Kidney epithelial cell (primary cell): Measurements from ENCODE around the gene LRRN2. TPM values are rescaled to one million over a fixed set of nuclear protein-coding genes. Genes with fewer than 3 reads are reported as not detected.

Experiments
- DNase-seq: peaks from one replicate; pipeline ENCODE4 v3.0.0-alpha.2; 2010; ENCODE audit warnings: low read depth
- H3K27me3 ChIP-seq: 2 replicates; pipeline ENCODE4 v1.6.0; 2011; ENCODE audit warnings: low read length; ENCODE audit not compliant: control insufficient read depth, insufficient read depth
- H3K36me3 ChIP-seq: 2 replicates; pipeline ENCODE4 v1.5.1; 2011; ENCODE audit warnings: low read length; ENCODE audit not compliant: control insufficient read depth, insufficient read depth
- H3K4me3 ChIP-seq: 2 replicates; pipeline ENCODE4 v1.5.1; 2011; ENCODE audit warnings: low read depth, mild to moderate bottlenecking, control low read depth, low read length
- total RNA-seq: library from RNA; depleted of rRNA; stranded (reverse); fragments of >200 nt; gene quantifications from 2 replicates; pipeline ENCODE4 v1.2.3, GENCODE V29; 2015
- TF ChIP-seq, protein P1 (sequence below): IDR thresholded peaks from 2 replicates; pipeline ENCODE4 v1.5.1; 2011; ENCODE audit warnings: mild to moderate bottlenecking, moderate library complexity, low read length, control low read depth, inconsistent platforms; ENCODE audit not compliant: insufficient read depth, poor library complexity, severe bottlenecking

LRRN2 gene
- total RNA-seq, 1 donor from 2014 or later = 7.6 TPM

DNA sequence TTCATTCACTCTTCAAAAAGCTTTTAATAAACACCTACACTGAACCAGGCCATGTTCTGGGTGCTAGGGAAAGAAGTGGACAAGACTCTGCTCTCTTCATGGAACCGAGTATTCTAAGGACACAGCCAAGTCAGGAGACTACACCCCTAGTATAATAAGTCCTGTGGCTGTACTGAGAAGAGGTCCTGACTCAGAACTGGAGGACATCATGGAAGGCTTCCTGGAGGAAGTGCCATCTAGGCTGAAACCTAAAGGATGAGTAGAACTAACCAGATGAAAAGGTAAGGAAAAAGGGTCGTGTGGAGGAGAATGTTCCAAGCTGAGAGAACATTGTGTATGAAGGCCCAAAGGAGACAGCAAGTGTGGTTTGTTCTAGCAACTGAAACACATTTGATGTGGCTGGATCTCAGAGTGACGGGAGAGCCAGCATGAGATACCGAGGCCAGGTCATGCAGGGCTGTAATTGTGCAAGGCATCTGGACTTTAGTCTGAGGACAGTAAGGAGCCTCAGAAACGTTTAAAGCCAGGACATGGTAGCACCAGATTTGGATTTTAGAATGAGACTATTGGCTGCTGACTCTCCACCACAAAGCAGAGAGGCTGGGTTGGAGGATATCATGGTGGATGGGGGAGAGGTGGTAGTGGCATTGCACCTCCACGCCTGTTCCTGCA lies 82.5 kb downstream of the LRRN2 start:
- DNase-seq = no peak
- Histone ChIP-seq H3K36me3 (no peaks in the 10 kb centered on the region), H3K27me3 (peaks cover under 1% of the 10 kb centered on the region), H3K4me3 (no peak overlapping the region)
- TF ChIP-seq, protein P1, sequence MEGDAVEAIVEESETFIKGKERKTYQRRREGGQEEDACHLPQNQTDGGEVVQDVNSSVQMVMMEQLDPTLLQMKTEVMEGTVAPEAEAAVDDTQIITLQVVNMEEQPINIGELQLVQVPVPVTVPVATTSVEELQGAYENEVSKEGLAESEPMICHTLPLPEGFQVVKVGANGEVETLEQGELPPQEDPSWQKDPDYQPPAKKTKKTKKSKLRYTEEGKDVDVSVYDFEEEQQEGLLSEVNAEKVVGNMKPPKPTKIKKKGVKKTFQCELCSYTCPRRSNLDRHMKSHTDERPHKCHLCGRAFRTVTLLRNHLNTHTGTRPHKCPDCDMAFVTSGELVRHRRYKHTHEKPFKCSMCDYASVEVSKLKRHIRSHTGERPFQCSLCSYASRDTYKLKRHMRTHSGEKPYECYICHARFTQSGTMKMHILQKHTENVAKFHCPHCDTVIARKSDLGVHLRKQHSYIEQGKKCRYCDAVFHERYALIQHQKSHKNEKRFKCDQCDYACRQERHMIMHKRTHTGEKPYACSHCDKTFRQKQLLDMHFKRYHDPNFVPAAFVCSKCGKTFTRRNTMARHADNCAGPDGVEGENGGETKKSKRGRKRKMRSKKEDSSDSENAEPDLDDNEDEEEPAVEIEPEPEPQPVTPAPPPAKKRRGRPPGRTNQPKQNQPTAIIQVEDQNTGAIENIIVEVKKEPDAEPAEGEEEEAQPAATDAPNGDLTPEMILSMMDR = no peak

DNA sequence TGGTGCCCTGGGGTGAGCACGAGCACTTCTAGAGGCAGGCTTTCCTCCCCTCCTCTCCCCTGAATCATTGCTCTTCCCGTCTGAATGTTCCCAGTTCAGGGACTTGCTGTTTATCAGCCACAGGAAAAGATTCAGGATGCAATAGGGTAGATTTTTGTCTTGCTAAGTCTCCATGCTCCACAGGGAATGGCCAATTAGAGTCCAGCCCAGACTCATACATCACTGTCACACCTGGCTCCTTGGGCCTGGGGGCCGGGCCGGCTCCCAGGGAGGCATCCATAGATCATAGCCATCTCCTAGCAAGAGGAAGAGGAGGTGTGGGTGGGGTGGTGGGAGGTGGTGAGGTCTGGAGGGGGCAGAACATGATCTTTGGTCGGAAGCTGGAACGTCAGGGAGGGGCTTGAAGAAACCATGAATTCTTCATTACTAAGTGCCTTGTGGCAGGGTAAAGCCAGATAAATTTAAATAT lies 83.4 kb downstream of the LRRN2 start:
- Histone ChIP-seq H3K36me3 (no peaks in the 10 kb centered on the region), H3K4me3 (no peak overlapping the region), H3K27me3 (no peaks in the 10 kb centered on the region)
- DNase-seq = no peak
- TF ChIP-seq, protein P1 = no peak

DNA sequence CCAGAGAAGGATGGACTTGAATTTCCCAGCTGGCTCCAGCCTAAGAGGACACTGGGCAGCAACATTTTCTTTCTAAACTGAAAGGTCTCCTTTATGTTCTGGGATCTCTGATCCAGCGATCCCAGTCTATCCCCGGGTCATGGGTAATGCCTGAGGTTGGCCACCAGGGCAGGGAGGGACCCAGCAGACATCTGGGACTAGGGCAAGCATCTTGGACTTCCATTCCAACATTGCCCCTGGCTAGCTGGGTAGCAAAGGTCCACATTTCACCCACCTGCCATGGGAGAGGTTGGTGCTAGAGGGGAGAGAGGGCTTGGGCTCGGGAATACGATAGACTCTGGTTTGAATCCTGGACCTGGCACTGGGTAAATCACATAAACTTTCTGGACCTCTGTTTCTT lies 84.6 kb downstream of the LRRN2 start:
- TF ChIP-seq, protein P1 = peak; percentile 19
- no peaks in the 10 kb centered on the region for H3K27me3 ChIP-seq
- H3K36me3 ChIP-seq = no peaks in the 10 kb centered on the region
- no peak for DNase-seq
- no peak overlapping the region for H3K4me3 ChIP-seq

DNA sequence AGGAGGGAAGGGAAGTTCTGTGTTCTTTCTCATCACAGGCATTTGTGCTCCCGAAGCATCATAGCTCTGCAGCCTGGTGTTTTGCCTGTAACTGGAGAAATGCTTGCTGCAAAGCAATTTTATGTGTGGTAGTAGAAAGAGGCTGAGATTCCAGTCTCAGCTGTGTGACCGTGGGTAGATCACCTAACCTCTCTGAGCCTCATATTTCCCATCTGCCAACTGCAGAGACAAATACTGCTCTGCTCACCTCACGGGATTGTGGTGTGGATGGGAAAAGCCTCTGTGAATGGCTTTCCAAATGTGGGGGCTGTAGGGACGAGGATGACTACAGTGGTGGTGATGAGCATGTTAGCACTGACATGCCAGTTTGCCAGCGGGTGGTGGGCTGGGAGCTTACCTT lies 85.3 kb downstream of the LRRN2 start:
- Histone ChIP-seq H3K4me3 (no peak overlapping the region), H3K27me3 (no peaks in the 10 kb centered on the region), H3K36me3 (no peaks in the 10 kb centered on the region)
- TF ChIP-seq, protein P1 = no peak
- DNase-seq = no peak

- Histone ChIP-seq H3K27me3 (no peaks in the 10 kb centered on the region), H3K36me3 (no peaks in the 10 kb centered on the region), H3K4me3 (no peak overlapping the region)
- DNase-seq = no peak
- TF ChIP-seq, protein P1 = no peak
Observed at GRCh38 chr1:204599596-204599995, 85.9 kb downstream of the LRRN2 start.

GRCh38 chr1:204599098-204599497 lies 86.4 kb downstream of the LRRN2 start:
- Histone ChIP-seq H3K4me3 (no peak overlapping the region), H3K27me3 (no peaks in the 10 kb centered on the region), H3K36me3 (no peaks in the 10 kb centered on the region)
- no peak for DNase-seq
- TF ChIP-seq, protein P1 = no peak
